ENCODE data around the gene IGSF6. TPM values are rescaled to one million over a fixed set of nuclear protein-coding genes. Genes with fewer than 3 reads are reported as not detected.
"Not testable (repeated sequence)": the region's sequence is repeated elsewhere in the genome, so short reads cannot be mapped to it uniquely, and the experiment has no call there.

Gene IGSF6
- total RNA-seq, 1 experiment from 2014 or later, result not detected

DNA sequence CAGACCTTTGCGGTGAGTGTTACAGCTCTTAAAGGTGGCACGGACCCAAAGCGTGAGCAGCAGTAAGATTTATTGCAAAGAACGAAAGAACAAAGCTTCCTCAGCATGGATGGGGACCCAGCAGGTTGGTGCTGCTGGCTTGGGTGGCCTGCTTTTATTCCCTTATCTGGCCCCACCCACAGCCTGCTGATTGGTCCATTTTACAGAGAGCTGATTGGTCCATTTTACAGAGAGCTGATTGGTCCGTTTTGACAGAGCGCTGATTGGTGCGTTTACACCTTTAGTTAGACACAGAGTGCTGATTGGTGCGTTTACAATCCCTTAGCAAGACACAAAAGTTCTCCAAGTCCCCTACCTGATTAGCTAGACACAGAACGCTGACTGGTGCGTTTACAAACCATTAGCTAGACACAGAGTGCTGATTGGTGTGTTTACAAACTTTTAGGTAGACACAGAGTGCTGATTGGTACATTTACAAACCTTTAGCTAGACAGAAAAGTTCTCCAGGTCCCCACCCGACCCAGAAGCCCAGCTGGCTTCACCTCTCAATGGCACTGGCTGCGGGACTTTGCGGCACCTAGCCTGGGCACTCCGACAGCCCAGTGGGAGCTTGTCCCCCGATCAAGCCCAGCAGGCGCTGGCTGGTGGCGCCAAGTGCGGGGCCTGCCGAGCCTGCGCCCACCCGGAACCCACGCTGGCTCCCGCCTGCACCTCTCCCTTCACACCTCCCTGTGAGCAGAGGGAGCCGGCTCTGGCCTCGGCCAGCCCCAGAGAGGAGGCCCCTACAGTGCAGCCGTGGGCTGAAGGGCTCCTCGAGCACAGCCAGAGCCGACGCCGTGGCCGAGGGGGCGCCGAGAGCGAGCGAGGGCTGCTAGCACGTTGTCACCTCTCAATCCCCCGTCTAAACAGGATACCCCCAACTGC, 22.5 kb downstream of the IGSF6 start:
- not testable (repeated sequence) for DNase-seq (ENCODE audit: low read depth)

- DNase-seq (ENCODE audit: low read depth), result peak; percentile 52
These were observed 23.6 kb downstream of the IGSF6 start for GRCh38 chr16:21628772-21629171.

DNA sequence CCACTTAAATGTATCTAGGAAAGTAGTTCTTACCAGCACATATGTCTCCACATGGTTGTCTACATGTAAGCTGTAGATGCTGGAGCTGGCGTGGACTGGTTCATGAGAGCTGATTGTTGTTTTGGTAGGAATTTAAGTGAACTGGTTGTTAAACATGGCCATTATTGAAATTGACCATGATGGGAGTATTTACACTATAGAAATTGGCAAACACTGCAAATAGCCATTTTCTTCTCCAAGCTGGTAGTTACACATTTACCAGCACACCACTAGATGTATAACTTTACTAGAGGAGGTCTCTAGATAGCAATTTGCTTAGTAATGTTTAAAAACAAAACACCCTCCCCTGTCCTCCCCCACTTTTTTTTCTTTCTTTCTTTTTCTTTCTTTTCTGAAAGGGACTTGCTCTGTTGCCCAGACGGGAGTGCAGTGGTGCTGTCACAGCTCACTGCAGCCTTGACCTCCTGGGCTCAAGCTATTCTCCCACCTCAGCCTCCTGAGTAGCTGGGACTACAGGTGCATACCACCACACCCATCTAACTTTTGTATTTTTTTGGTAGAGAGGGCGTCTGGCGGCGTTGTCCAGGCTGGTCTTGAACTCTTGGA, 24.2 kb downstream of the IGSF6 start:
- DNase-seq (ENCODE audit: low read depth), result no peak

DNA sequence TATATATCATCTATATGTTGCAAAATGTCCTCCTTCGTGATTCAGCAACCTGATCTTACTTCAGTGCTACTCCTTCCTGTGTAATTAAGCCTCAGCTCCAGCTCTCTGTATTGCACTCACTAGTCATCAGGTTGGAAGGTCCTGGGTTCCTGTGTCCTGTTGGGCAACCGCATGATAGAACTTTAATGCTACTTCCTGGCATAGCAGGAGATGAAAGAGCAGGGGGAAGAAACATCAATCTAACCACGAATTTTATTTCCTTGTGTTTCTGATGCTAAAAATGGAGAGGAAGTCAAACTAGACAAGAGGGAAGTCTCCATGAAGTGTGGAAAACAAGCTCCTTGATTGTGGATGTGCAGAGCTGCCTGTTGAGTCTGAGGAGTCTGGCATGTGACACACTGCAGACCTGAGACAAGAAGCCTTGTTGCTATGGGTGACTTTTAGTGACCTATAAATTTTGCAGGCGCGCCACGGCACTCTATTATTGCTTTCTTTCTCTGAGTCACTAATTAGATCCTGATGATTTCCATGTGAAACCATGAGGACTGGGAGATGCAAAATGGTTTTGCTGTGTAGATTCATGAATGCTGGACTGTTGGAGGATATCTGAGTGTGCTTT, 25.6 kb downstream of the IGSF6 start:
- DNase-seq (ENCODE audit: low read depth), result peak; percentile 72

DNA sequence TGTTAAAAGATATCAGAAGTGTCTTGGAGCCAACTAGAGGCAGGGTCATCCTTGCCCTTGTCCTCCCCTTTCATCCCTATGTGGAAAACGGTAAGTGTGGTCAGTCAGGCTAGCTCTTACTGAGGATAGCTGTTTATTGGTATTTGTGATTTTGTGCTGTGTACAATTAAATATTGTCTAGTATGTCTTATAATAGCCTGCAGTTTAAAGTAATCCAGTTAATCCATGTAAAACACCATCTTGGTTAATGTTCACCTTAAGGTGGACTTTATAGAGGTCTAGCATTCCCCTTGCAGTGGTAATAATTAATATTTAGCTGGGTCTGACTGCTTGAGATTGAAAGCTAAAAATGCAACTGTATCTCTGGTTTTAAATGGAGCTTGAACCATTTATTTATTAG, 27.4 kb downstream of the IGSF6 start:
- no peak for DNase-seq (ENCODE audit: low read depth)

GRCh38 chr16:21622545-21622944, 29.9 kb downstream of the IGSF6 start:
- DNase-seq (ENCODE audit: low read depth), result no peak

- no peak for DNase-seq (ENCODE audit: low read depth)
These were observed 31.8 kb downstream of the IGSF6 start for GRCh38 chr16:21620592-21620991.

DNA sequence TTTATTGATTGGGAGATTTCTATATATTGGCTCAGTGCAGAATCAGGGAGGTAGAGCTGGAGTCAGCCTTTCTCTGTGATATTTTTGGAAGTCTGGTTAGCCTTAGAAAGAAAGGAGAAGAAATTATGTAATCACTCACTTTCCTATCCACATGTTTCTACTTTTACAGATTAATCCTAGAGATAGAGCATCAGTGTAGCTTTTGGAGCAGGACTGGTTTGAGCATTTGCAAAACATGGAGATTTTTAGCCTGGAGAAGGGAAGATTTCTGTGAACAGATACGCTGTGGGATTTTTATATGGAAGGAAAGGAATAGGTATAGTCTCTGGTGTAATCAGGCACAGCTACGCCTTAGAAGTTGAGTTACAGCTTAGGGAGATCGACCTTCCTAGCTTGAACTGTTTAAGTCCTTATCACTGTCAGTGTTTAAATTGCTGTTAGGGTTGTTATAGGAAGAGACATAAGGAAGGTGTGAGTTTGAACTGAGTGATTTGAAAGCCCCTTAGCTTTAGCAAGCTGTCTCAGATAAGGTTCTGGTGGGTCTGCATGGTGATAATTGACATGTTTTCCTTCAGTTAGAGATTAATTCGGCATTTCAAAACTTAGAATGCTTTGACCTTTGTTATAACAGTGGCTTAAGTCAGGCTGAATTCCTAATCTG, 32.5 kb downstream of the IGSF6 start:
- DNase-seq (ENCODE audit: low read depth), result no peak

GRCh38 chr16:21618281-21618680, 34.1 kb downstream of the IGSF6 start:
- no peak for DNase-seq (ENCODE audit: low read depth)

- DNase-seq (ENCODE audit: low read depth), result no peak
These were observed 34.8 kb downstream of the IGSF6 start for GRCh38 chr16:21617607-21618006.

DNA sequence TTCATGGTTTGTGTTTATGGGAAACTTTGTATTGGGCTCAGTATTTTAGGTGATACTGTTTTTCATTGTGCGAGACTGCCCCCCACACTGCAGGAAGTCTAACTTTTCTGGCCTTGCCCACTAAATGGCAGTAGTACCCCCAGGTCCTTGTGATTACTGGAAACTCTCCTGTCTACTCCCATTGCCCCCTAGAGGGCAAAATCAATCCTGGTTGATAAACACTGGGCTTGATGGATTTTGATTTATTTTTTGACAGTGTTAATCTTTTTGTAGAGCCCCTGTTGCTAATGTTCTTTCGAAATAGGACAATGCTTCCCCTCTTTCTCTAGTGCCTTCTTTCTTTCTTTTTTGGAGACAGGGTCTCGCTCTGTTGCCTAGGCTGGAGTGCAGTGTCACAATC, 37.5 kb downstream of the IGSF6 start:
- no peak for DNase-seq (ENCODE audit: low read depth)

GRCh38 chr16:21613781-21614180, 38.6 kb downstream of the IGSF6 start:
- no peak for DNase-seq (ENCODE audit: low read depth)

DNA sequence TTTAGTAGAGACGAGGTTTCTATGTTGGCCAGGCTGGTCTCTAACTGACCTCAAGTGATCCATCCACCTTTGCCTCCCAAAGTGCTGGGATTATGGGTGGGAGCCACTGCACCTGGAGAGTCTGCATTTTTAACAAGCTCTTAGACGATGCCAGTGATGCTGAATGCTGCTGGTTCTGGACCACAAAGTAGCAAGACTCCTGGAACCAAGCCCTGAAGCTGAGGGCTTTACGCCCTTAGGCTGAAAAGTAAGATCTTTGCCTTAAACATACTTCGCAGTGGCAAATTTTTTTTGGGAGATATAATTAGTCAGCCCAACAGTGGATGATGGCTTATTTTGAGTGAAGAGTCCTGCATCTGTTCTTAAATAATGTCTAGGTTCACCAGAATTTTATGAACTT, 39.0 kb downstream of the IGSF6 start:
- no peak for DNase-seq (ENCODE audit: low read depth)

DNA sequence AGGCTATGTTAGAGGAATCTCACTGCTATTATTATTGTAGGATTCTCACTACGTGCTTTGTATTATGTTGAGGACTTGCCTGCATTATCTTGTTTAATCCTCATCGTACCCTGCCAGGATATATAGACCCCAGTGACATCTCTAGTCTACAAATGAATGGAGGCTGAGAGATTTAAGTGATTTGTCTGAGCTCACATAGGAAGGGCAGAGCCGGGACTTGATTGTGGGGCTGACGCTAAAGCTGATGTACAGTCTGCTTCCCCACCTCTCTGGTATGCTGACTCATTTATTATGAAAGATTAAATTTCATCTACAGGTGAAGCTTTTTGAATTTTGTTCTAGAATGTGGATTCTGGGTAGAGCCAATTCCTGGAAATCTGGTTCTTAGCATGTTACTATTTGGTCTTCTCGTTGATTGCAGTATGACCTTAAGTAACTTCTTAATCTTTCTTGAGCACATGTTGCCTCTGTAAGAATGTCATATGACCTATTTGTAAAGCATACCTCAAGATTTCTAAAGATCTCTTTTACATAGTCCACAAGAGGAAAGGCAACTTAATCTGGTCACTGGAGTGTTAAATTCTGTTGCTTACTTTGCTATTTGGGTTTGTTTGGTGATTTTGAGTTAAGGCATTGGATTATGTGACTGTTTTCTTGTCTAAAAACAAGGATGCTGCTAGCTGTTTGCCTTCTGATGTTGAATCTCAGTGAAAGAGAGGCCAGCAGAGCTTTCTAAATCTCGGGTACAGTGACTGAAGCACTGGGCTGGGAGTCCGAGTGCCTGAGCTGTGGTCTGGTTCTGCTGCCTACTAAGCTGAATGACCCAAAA, 40.6 kb downstream of the IGSF6 start:
- no peak for DNase-seq (ENCODE audit: low read depth)

DNA sequence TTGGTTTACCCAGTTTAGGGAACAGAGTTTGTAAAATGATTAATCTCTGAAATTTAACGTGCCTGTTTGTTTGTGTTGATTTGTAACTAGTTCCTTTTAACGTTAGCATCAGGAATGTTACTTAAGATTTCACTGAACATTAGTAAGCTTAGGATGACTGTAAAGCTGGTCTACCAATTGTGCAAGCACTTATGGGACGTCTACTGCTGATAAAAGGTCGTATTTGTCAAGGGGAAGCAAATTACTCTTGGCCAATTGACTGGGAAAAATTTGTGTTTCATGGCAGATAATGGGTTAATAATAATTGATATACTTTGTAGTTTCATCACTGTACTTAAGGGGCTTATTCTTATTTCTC, 41.2 kb downstream of the IGSF6 start:
- DNase-seq (ENCODE audit: low read depth), result no peak

DNA sequence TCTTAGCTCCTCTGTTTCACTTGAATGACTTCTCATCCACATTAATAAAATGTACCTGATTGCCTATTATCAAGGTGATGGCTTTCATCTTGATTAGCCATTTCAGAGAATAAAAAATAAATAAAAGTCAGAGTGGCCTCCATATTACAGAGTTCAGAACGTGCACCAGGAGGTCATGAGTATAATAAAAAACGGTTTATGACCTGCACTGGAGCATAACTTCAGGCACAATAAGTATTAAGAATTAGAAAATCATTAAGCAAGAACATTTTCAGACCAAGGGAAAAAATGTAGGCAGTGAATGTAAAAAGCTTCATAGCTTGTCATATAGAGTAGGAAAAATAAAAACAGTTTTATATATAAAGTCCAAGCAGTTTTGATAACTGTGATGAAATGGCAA, 41.6 kb downstream of the IGSF6 start:
- no peak for DNase-seq (ENCODE audit: low read depth)

GRCh38 chr16:21610006-21610544, 42.3 kb downstream of the IGSF6 start:
- DNase-seq (ENCODE audit: low read depth), result no peak

DNA sequence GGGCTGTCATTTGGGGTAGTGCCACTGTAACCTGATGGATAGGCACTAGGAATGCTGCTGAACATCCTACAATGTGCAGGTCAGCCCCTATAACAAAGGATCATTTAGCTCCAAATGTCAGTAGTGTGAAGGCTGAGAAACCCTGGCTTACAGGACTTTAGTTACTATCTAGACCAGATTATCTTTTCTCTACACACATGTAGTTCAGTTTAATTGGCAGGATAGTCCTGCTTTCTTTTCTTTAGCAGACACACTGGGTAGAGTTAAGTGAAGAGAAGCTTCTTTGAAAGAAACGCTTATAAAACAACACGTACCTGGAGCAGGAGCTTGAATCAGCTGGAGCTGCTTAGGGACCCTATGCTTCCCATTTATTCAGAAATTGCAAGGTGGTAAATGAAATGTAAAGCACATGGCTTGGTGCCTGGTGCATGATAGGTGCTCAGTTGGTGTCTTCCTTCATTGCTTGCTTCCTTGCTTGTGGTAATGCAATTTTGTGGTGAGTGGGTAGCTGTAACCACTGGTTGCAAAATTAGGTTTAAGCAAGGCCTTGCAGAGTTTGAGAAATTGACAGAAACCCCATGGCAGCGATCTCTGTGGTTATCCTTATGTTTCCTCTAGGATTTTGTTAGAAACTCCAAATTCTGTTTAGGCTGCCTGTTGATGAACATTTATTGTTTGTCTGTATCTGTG, 43.6 kb downstream of the IGSF6 start:
- DNase-seq (ENCODE audit: low read depth), result peak; percentile 37

- DNase-seq (ENCODE audit: low read depth), result not testable (repeated sequence)
These were observed 46.6 kb downstream of the IGSF6 start for GRCh38 chr16:21605848-21606247.

DNA sequence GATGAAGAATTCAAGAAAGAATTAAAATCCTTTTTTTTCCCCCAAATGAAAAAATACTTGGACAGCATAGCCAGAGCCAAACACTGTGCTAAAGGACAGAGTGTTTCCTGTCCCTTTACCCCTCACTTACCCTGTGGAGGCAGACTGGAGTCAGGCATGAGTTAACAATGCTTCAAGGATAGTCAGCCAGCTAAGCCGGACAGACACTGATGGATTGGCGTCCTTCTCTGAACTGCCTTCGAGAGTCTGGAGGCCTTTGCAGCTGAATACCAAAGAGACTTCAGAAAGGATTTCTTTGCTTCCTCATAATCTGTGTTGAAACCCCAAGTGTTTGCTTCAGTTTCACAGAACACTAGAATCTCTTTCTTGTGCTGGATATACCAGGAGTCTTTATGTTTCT, 48.5 kb downstream of the IGSF6 start:
- DNase-seq (ENCODE audit: low read depth), result no peak

Data from LHCN-M2 (cell line).